ENCODE measurements around the gene KRT24. TPM values are rescaled to one million over a fixed set of nuclear protein-coding genes. Genes with fewer than 3 reads are reported as not detected.
"Not testable (repeated sequence)": the region's sequence is repeated elsewhere in the genome, so short reads cannot be mapped to it uniquely, and the experiment has no call there.

Gene KRT24
- total RNA-seq = not detected

GRCh38 chr17:40703652-40704051, at the start of gene KRT24:
Gene KRT24 (minus strand): TSS chr17:40703752. CDS start chr17:40703693, 59 bp downstream.
- DNase-seq (ENCODE audit: low spot score) = no peak
- H3K4me1 ChIP-seq (replicated peaks) = peaks cover 8% of the 10 kb centered on the region
- TF ChIP-seq CTCF (IDR thresholded peaks at IDR 0.05) (no peak), POLR2AphosphoS5 (IDR thresholded peaks at IDR 0.05) (no peak), POLR2A (IDR thresholded peaks at IDR 0.05) (no peak)
- no peak within 1 kb of the TSS for H3K4me3 ChIP-seq
- 69% methylated on average over 7 of the region's 7 CpGs for WGBS
- no peak within 1 kb of the TSS for H3K27ac ChIP-seq
- no peaks in the 10 kb centered on the region for H3K36me3 ChIP-seq
- intact Hi-C loops (cut with DNase I) = no loop called here
- no peaks in the 10 kb centered on the region for H3K27me3 ChIP-seq (replicated peaks; ENCODE audit: insufficient read depth)
- no peaks in the 10 kb centered on the region for H3K9me3 ChIP-seq

GRCh38 chr17:40751065-40751464, 47.5 kb upstream of the KRT24 start:
- DNase-seq (ENCODE audit: low spot score) = no peak
- no peak for TF ChIP-seq POLR2A (IDR thresholded peaks at IDR 0.05)
- TF ChIP-seq POLR2AphosphoS5 (IDR thresholded peaks at IDR 0.05) = no peak
- no peak for TF ChIP-seq CTCF (IDR thresholded peaks at IDR 0.05)
- WGBS = 89% methylated on average over 14 of the region's 14 CpGs
- Histone ChIP-seq H3K4me3 (no peak overlapping the region), H3K4me1 (replicated peaks) (no peaks in the 10 kb centered on the region), H3K27ac (no peak overlapping the region), H3K36me3 (no peaks in the 10 kb centered on the region), H3K27me3 (replicated peaks; ENCODE audit: insufficient read depth) (no peaks in the 10 kb centered on the region), H3K9me3 (no peaks in the 10 kb centered on the region)
- intact Hi-C loops (cut with DNase I) = no loop called here

GRCh38 chr17:40750391-40750790, 46.8 kb upstream of the KRT24 start:
- no peak overlapping the region for H3K4me3 ChIP-seq
- intact Hi-C loops (cut with DNase I) = no loop called here
- no peak overlapping the region for H3K27ac ChIP-seq
- H3K36me3 ChIP-seq = no peaks in the 10 kb centered on the region
- no peak for DNase-seq (ENCODE audit: low spot score)
- H3K27me3 ChIP-seq (replicated peaks; ENCODE audit: insufficient read depth) = no peaks in the 10 kb centered on the region
- no peaks in the 10 kb centered on the region for H3K9me3 ChIP-seq
- TF ChIP-seq POLR2A (IDR thresholded peaks at IDR 0.05) (no peak), POLR2AphosphoS5 (IDR thresholded peaks at IDR 0.05) (no peak), CTCF (IDR thresholded peaks at IDR 0.05) (no peak)
- WGBS = 66% methylated on average over 6 of the region's 6 CpGs
- no peaks in the 10 kb centered on the region for H3K4me1 ChIP-seq (replicated peaks)

GRCh38 chr17:40748666-40749065, 45.1 kb upstream of the KRT24 start:
- WGBS = 75% methylated on average over 1 of the region's 1 CpG
- H3K27ac ChIP-seq; DNase-seq (ENCODE audit: low spot score); H3K4me1 ChIP-seq (replicated peaks); intact Hi-C loops (cut with DNase I); H3K9me3 ChIP-seq; H3K27me3 ChIP-seq (replicated peaks; ENCODE audit: insufficient read depth); H3K36me3 ChIP-seq; H3K4me3 ChIP-seq: not testable (repeated sequence)

GRCh38 chr17:40738553-40738952, 35.0 kb upstream of the KRT24 start:
- H3K9me3 ChIP-seq = no peaks in the 10 kb centered on the region
- H3K27ac ChIP-seq = no peak overlapping the region
- no peaks in the 10 kb centered on the region for H3K27me3 ChIP-seq (replicated peaks; ENCODE audit: insufficient read depth)
- no peak overlapping the region for H3K4me3 ChIP-seq
- intact Hi-C loops (cut with DNase I) = no loop called here
- H3K4me1 ChIP-seq (replicated peaks) = no peaks in the 10 kb centered on the region
- no peaks in the 10 kb centered on the region for H3K36me3 ChIP-seq
- no peak for DNase-seq (ENCODE audit: low spot score)
- WGBS = 77% methylated on average over 4 of the region's 4 CpGs
- TF ChIP-seq POLR2AphosphoS5 (IDR thresholded peaks at IDR 0.05) (no peak), CTCF (IDR thresholded peaks at IDR 0.05) (no peak)

All from prostate gland (tissue), 2 donors.